WTC11 (cell line): ENCODE results near the gene ADH5.

Experiments used
- CREB1 ChIP-seq: sonication (generic); formaldehyde crosslinking; IDR thresholded peaks from 2 replicates; pipeline ENCODE4 v1.8.0; 2023; ENCODE audit warnings: mild to moderate bottlenecking, missing genetic modification reagents
- CTCF ChIP-seq: fragments of 200-600 bp; IDR thresholded peaks from 2 replicates; pipeline ENCODE4 v1.8.0; 2022; ENCODE audit warnings: antibody characterized with exemption
- EMX1 ChIP-seq: fragments of 250-450 bp; sonication (Bioruptor Pico); IDR thresholded peaks from 2 replicates; pipeline ENCODE4 v1.8.0; 2021; ENCODE audit warnings: mild to moderate bottlenecking
- NR3C1 ChIP-seq: sonication (generic); formaldehyde crosslinking; conservative IDR thresholded peaks from 2 replicates; pipeline ENCODE4 v1.8.1; 2023; ENCODE audit warnings: low read depth, mild to moderate bottlenecking, missing genetic modification reagents
- SP1 ChIP-seq: sonication (generic); formaldehyde crosslinking; conservative IDR thresholded peaks from 2 replicates; pipeline ENCODE4 v1.8.1; 2022; ENCODE audit warnings: missing genetic modification reagents

GRCh38 chr4:99054428-99054994 lies 34.1 kb downstream of the ADH5 start:
- no peak for TF ChIP-seq CTCF
- no peak for TF ChIP-seq CREB1 (CRISPR knock-in tag)
- TF ChIP-seq NR3C1, result no peak
- no peak for TF ChIP-seq EMX1 (CRISPR knock-in tag)
- no peak for TF ChIP-seq SP1 (CRISPR knock-in tag)
